Fibroblast of pulmonary artery (primary cell): ENCODE results near the gene TMX3.
A peak's percentile ranks its signal among the peaks of the same experiment; 100 is the strongest.

Experiments used
- DNase-seq: peaks from one replicate; pipeline ENCODE4 v3.0.0-alpha.2; 2010; ENCODE audit warnings: low read depth
- H3K4me3 ChIP-seq: replicated peaks from 2 replicates; pipeline ENCODE4 v1.5.1; 2011; ENCODE audit warnings: low read depth, mild to moderate bottlenecking, control low read depth, low read length, moderate library complexity
- CTCF ChIP-seq: IDR thresholded peaks from 2 replicates; pipeline ENCODE4 v1.5.1; 2011; ENCODE audit warnings: mild to moderate bottlenecking, control low read depth, low read length, inconsistent platforms; ENCODE audit errors: missing control alignments

Gene TMX3

GRCh38 chr18:68714366-68714711 lies 569 bp downstream of the TMX3 start:
- DNase-seq = no peak
- TF ChIP-seq CTCF = no peak
- H3K4me3 ChIP-seq = peak overlapping the region; percentile 84

- peak overlapping the region; percentile 84 for H3K4me3 ChIP-seq
- no peak for TF ChIP-seq CTCF
- no peak for DNase-seq
Measured at GRCh38 chr18:68713796-68714195, 1.1 kb downstream of the TMX3 start.

DNA sequence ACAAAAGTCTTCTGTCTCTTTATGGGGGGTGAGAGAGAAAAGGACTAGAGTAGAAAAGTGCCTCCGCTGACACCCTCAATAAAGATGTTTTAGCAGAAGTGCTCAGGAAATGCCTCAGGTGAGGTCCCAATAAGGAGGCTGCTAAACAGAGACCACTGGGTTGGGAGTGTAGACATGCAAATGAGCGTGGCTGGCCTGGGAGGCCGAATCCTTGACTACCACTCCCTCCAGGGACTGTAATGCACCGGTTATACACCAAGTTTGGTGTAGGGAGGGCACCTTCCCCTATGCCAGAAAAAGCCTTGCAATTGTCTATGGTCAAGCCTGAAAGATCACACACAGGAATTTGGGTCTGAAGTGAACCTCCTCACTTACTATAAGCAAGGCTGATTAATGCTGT lies 1.8 kb downstream of the TMX3 start:
- no peak overlapping the region for H3K4me3 ChIP-seq
- DNase-seq = no peak
- no peak for TF ChIP-seq CTCF

DNA sequence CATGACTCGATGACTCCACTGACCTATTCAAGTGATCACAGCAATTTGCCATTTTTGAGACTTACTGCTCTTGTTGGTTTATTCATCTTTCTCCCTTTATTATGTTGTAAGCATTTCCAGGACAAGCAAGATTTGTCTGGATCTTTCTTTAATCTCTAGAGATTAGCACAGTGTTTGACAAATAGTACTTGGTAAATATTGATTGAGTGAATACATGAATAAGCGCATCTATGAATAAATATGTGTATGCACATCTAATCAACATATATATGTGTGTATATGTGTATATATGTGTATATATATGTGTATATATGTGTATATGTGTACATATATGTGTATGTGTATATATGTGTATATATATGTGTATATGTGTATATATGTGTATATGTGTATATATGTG lies 7.3 kb downstream of the TMX3 start:
- no peak for TF ChIP-seq CTCF
- H3K4me3 ChIP-seq = no peak overlapping the region
- no peak for DNase-seq

DNA sequence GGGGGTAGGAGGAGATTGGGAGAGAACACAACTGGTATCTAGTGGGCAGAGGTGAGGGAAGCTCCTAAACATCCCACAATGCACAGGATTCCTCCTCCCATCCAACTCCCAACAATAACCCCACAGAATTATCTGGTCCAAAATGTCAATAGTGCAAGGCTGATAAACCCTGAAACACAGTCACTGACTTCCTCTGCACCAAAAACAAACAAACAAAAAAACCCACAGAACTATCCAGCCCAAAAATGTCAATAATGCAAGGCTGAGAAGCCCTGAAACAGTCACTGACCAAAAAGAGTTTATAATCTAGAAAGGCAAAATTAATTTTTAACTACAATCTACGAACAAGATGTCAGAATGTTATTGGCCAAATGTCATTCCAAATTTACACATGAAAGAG lies 9.8 kb downstream of the TMX3 start:
- no peak overlapping the region for H3K4me3 ChIP-seq
- TF ChIP-seq CTCF = no peak
- no peak for DNase-seq

GRCh38 chr18:68703326-68703725 lies 11.6 kb downstream of the TMX3 start:
- peak; percentile 47 for DNase-seq
- H3K4me3 ChIP-seq = no peak overlapping the region
- no peak for TF ChIP-seq CTCF

DNA sequence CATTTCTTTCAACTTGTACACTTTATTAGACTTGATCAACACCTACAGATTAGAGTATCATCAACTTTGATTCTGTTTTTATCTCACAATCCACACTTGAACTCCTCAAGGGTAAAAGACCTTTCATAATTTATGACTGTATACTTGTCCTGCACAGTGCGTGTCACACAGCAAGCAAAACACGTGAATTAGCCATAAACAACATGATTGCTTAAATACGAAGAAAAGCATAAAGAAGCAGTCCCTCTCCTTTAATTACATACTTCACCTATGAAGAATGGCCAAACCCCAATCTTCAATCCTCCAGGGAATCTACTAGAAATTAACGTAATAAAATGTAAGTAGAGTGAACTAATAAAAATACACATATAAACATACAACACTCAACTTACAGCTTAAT lies 13.6 kb downstream of the TMX3 start:
- no peak overlapping the region for H3K4me3 ChIP-seq
- DNase-seq = no peak
- no peak for TF ChIP-seq CTCF
